Glutamatergic neuron (in vitro differentiated cells): Measurements from ENCODE around the gene HMOX2. TPM values are rescaled to one million over a fixed set of nuclear protein-coding genes. Genes with fewer than 3 reads are reported as not detected.

Experiments used
- DNase-seq: peaks from one replicate; pipeline ENCODE4 v3.0.0; 2022
- H3K27ac Mint-ChIP-seq: one replicate; pipeline ENCODE4 v1.8.0; 2020; ENCODE audit warnings: mild to moderate bottlenecking, mixed read lengths, inconsistent platforms; ENCODE audit not compliant: unreplicated experiment
- H3K27me3 Mint-ChIP-seq: one replicate; pipeline ENCODE4 v1.8.0; 2020; ENCODE audit warnings: mild to moderate bottlenecking, moderate library complexity, mixed read lengths, inconsistent platforms; ENCODE audit not compliant: unreplicated experiment
- H3K36me3 Mint-ChIP-seq: one replicate; pipeline ENCODE4 v1.8.0; 2020; ENCODE audit warnings: mild to moderate bottlenecking, mixed read lengths, inconsistent platforms; ENCODE audit not compliant: unreplicated experiment
- H3K4me1 Mint-ChIP-seq: one replicate; pipeline ENCODE4 v1.8.0; 2020; ENCODE audit warnings: mild to moderate bottlenecking, low read depth, mixed read lengths, inconsistent platforms; ENCODE audit not compliant: unreplicated experiment
- H3K4me3 Mint-ChIP-seq: one replicate; pipeline ENCODE4 v1.8.0; 2020; ENCODE audit warnings: mild to moderate bottlenecking, mixed read lengths, inconsistent platforms; ENCODE audit not compliant: unreplicated experiment
- H3K9me3 Mint-ChIP-seq: one replicate; pipeline ENCODE4 v1.8.0; 2020; ENCODE audit warnings: mild to moderate bottlenecking, moderate library complexity, mixed read lengths, inconsistent platforms; ENCODE audit not compliant: unreplicated experiment
- total RNA-seq: library from RNA; stranded (reverse); fragmentation: NEBNext Ultra II Directional; extraction: Animal tissue kit (Norgen Biotek cat#: 25700); gene quantifications from one replicate; pipeline ENCODE4 v1.2.1, GENCODE V29; 2021; ENCODE audit not compliant: unreplicated experiment
- TF ChIP-seq, protein P1 (sequence below): fragments of 200-600 bp; sonication (generic); IDR thresholded peaks from one replicate; pipeline ENCODE4 v1.5.0; 2021; ENCODE audit not compliant: partially characterized antibody, unreplicated experiment

HMOX2 gene
- total RNA-seq, 1 donor from 2014 or later = 76.0 TPM

DNA sequence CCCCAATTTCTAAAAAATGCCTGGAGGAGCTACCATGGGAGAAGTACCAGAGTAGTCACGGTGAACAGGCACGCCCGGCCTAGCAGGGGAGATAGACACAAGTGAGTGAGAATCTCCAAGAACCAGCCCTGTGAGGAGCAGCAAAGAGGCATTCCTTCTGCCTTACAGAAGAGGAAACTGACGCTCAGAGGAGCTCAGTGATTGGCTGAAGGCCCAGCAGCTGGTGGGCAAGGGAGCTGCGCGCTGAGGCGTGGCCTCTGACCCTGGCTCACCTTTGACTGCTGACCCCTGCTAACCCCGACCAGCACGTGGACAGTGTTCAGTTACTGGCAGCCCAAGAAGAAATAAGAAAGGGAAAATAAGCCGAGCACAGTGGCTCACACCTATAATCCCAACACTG is 81.8 kb downstream of the HMOX2 start:
- H3K27ac Mint-ChIP-seq = no peak overlapping the region
- no peaks in the 10 kb centered on the region for H3K4me1 Mint-ChIP-seq
- peaks cover 2% of the 10 kb centered on the region for H3K9me3 Mint-ChIP-seq
- no peak overlapping the region for H3K4me3 Mint-ChIP-seq
- H3K27me3 Mint-ChIP-seq = peaks cover 6% of the 10 kb centered on the region
- no peaks in the 10 kb centered on the region for H3K36me3 Mint-ChIP-seq
- DNase-seq = no peak
- TF ChIP-seq, protein P1, sequence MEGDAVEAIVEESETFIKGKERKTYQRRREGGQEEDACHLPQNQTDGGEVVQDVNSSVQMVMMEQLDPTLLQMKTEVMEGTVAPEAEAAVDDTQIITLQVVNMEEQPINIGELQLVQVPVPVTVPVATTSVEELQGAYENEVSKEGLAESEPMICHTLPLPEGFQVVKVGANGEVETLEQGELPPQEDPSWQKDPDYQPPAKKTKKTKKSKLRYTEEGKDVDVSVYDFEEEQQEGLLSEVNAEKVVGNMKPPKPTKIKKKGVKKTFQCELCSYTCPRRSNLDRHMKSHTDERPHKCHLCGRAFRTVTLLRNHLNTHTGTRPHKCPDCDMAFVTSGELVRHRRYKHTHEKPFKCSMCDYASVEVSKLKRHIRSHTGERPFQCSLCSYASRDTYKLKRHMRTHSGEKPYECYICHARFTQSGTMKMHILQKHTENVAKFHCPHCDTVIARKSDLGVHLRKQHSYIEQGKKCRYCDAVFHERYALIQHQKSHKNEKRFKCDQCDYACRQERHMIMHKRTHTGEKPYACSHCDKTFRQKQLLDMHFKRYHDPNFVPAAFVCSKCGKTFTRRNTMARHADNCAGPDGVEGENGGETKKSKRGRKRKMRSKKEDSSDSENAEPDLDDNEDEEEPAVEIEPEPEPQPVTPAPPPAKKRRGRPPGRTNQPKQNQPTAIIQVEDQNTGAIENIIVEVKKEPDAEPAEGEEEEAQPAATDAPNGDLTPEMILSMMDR = no peak

Other genes with a start within 250 kb of the HMOX2 start
- gene SRL, start 234.3 kb upstream of the HMOX2 start, total RNA-seq = 0.37 TPM
- gene TFAP4, start 203.4 kb upstream of the HMOX2 start, total RNA-seq = 13.0 TPM
- 16.5 TPM for gene GLIS2, start 160.3 kb upstream of the HMOX2 start, total RNA-seq
- 33.1 TPM for gene PAM16, start 125.1 kb upstream of the HMOX2 start, total RNA-seq
- 4.1 TPM for gene VASN, start 104.5 kb upstream of the HMOX2 start, total RNA-seq
- 200 TPM for gene CORO7, start 59.8 kb upstream of the HMOX2 start, total RNA-seq
- 32.6 TPM for gene DNAJA3, start 50.5 kb upstream of the HMOX2 start, total RNA-seq
- gene NMRAL1, start 1.8 kb upstream of the HMOX2 start, total RNA-seq = 38.3 TPM
- gene CDIP1, start 62.4 kb downstream of the HMOX2 start, total RNA-seq = 51.6 TPM
- gene C16orf96, start 79.9 kb downstream of the HMOX2 start, total RNA-seq = 0.83 TPM
- gene UBALD1, start 138.5 kb downstream of the HMOX2 start, total RNA-seq = 54.6 TPM
- 150 TPM for gene MGRN1, start 148.4 kb downstream of the HMOX2 start, total RNA-seq
- gene NUDT16L1, start 217.2 kb downstream of the HMOX2 start, total RNA-seq = 34.3 TPM